Kidney epithelial cell (primary cell): ENCODE data around the gene EFCAB6. TPM values are rescaled to one million over a fixed set of nuclear protein-coding genes. Genes with fewer than 3 reads are reported as not detected.

ENCODE experiments used
- DNase-seq: peaks from one replicate; pipeline ENCODE4 v3.0.0-alpha.2; 2010; ENCODE audit warnings: low read depth
- H3K27me3 ChIP-seq: 2 replicates; pipeline ENCODE4 v1.6.0; 2011; ENCODE audit warnings: low read length; ENCODE audit not compliant: control insufficient read depth, insufficient read depth
- H3K36me3 ChIP-seq: 2 replicates; pipeline ENCODE4 v1.5.1; 2011; ENCODE audit warnings: low read length; ENCODE audit not compliant: control insufficient read depth, insufficient read depth
- H3K4me3 ChIP-seq: 2 replicates; pipeline ENCODE4 v1.5.1; 2011; ENCODE audit warnings: low read depth, mild to moderate bottlenecking, control low read depth, low read length
- total RNA-seq: library from RNA; depleted of rRNA; stranded (reverse); fragments of >200 nt; gene quantifications from 2 replicates; pipeline ENCODE4 v1.2.3, GENCODE V29; 2015
- TF ChIP-seq, protein P1 (sequence below): IDR thresholded peaks from 2 replicates; pipeline ENCODE4 v1.5.1; 2011; ENCODE audit warnings: mild to moderate bottlenecking, moderate library complexity, low read length, control low read depth, inconsistent platforms; ENCODE audit not compliant: insufficient read depth, poor library complexity, severe bottlenecking

The EFCAB6 gene
- total RNA-seq, 1 donor from 2014 or later: 2.3 TPM

GRCh38 chr22:43481568-43482317 is 330.4 kb downstream of the EFCAB6 start:
- no peaks in the 10 kb centered on the region for H3K36me3 ChIP-seq
- no peak overlapping the region for H3K4me3 ChIP-seq
- TF ChIP-seq, protein P1, sequence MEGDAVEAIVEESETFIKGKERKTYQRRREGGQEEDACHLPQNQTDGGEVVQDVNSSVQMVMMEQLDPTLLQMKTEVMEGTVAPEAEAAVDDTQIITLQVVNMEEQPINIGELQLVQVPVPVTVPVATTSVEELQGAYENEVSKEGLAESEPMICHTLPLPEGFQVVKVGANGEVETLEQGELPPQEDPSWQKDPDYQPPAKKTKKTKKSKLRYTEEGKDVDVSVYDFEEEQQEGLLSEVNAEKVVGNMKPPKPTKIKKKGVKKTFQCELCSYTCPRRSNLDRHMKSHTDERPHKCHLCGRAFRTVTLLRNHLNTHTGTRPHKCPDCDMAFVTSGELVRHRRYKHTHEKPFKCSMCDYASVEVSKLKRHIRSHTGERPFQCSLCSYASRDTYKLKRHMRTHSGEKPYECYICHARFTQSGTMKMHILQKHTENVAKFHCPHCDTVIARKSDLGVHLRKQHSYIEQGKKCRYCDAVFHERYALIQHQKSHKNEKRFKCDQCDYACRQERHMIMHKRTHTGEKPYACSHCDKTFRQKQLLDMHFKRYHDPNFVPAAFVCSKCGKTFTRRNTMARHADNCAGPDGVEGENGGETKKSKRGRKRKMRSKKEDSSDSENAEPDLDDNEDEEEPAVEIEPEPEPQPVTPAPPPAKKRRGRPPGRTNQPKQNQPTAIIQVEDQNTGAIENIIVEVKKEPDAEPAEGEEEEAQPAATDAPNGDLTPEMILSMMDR: no peak
- no peak for DNase-seq
- H3K27me3 ChIP-seq: no peaks in the 10 kb centered on the region

DNA sequence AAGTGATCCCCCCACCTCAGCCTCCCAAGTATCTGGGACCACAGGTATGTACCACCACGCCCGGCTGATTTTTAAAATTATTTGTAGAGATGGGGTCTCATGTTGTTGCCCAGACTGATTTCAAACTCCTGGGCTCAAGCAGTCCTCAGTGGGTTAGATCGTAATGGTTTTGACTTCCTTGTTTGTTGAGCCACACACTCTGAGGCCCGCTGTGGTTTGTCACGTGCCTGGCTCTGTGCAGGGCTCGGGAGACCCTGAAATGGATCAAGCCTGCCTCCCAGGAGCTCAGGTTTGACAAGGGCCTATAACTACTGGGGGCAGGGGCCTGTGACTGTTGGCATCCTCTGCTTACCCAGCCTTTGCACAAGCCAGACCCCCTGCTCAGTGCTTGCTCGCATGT is 332.1 kb downstream of the EFCAB6 start:
- no peaks in the 10 kb centered on the region for H3K36me3 ChIP-seq
- TF ChIP-seq, protein P1: no peak
- no peak for DNase-seq
- no peak overlapping the region for H3K4me3 ChIP-seq
- H3K27me3 ChIP-seq: no peaks in the 10 kb centered on the region

GRCh38 chr22:43479301-43479950 is 332.7 kb downstream of the EFCAB6 start:
- Histone ChIP-seq H3K36me3 (no peaks in the 10 kb centered on the region), H3K4me3 (no peak overlapping the region), H3K27me3 (no peaks in the 10 kb centered on the region)
- DNase-seq: no peak
- TF ChIP-seq, protein P1: no peak

Other genes with a start within 250 kb of the EFCAB6 start
- gene SULT4A1, start 50.2 kb upstream of the EFCAB6 start, total RNA-seq: 1.4 and 1.8 TPM in 2 replicates
- not detected in 2 replicates for gene PNPLA5, start 79.7 kb upstream of the EFCAB6 start, total RNA-seq
- gene PNPLA3, start 111.5 kb upstream of the EFCAB6 start, total RNA-seq: 5.2 and 6.9 TPM in 2 replicates
- 36.6 and 41.4 TPM in 2 replicates for gene SAMM50, start 143.1 kb upstream of the EFCAB6 start, total RNA-seq
- 94.6 and 94.9 TPM in 2 replicates for gene PARVB, start 212.0 kb upstream of the EFCAB6 start, total RNA-seq